Stimulated activated CD4-positive, alpha-beta T cell treated with anti-CD3 and anti-CD28 coated beads, Interleukin-1b, Interleukin-23, amount 100 ng/mL, for 4 hours (primary cell): ENCODE measurements around the gene MC1R.
"Not testable (repeated sequence)": the region's sequence is repeated elsewhere in the genome, so short reads cannot be mapped to it uniquely, and the experiment has no call there.

Experiments
- DNase-seq, 2 donors: peaks; one replicate each; pipeline ENCODE4 v3.0.0-alpha.2; 2020; ENCODE audit warnings: low read depth in 2 of 2

Gene MC1R

GRCh38 chr16:89934611-89935553 lies 16.2 kb downstream of the MC1R start:
- DNase-seq = no peak

- not testable (repeated sequence) for DNase-seq
These were observed 17.0 kb downstream of the MC1R start for GRCh38 chr16:89935620-89936019.

DNA sequence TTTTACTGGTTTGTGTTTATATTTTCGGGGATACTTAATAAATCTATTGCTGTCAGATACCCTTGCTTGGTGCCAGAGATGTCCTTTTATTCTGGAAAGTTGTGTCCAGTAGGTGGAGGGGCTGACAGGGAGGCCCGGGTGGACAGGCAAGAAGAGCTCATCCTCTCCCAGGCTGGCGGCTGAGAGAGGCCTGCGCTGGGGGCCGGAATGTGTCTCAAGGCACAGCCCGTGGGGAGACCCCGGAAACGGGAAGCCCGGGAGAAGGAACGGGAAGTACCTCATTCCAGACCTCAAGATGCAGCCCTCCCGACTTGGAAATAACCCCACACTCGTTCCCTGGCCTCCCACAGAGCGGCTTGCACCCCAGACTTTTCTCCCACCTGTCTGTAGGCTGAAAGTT lies 17.4 kb downstream of the MC1R start:
- DNase-seq = no peak

DNA sequence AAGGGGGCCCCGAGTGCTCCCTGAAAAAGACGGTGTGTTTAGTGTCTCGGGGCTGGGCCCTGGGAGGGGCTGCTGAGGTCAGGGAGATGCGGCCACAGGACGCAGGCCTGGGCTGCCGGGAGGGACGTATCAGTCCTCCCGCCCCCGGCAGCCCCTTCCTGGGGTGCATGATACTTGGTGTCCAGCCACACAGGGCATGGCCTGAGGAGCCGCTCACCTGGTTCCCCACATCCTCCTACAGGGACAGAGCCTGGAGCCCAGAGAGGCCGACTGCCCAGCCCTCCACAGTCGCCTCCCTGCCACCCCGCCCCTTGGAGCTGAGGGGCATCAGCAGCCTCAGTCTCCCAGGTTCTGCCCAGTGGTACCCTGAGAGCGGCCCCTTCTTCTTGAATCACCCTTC lies 17.8 kb downstream of the MC1R start:
- DNase-seq = no peak

DNA sequence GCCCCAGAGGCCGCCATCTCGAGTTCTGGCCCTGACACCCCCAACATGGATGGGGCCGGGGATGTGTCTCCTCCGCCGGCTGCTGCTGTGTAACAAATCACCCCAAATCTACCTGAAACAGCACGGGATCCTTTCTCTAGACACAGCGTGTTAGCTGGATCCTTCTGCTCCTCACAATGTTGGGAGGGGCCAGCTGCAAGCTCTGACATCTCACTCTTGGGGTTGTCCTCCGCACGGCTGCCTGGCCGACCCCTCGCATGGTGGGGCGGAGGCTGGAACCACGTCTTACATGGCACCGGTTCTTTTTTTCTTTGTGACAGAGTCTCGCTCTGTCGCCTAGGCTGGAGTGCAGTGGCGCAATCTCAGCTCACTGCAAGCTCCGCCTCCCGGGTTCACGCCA lies 18.3 kb downstream of the MC1R start:
- no peak for DNase-seq

DNA sequence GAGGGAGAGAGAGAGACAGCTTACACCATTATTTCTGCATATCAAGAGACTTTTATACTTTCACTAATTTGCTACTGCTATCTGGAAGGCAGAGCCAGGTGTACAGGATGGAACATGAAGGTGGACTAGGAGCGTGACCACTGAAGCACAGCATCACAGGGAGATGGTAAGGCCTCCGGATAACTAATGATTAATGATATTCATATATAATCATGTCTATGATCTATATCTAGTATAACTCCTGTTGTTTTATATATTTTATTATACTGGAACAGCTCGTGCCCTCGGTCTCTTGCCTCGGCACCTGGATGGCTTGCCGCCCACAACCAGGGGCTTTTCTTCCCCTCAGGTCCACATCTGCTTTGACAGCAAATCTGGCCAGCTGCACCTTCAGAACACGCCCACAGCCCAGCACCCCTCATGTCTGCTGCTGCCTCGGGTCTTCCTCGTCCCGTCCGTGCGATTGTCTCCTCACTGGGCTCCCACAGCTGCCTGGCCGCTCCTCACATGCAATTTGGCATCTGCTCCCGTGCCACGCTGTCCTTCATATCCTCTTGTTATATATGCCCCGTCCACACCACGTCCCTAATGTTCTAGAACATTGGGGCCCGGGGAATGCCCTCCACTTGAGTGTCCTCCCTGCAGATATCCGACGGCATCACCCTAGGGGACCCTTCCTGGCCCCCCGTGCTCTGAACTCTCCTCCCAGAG lies 19.7 kb downstream of the MC1R start:
- no peak for DNase-seq

DNA sequence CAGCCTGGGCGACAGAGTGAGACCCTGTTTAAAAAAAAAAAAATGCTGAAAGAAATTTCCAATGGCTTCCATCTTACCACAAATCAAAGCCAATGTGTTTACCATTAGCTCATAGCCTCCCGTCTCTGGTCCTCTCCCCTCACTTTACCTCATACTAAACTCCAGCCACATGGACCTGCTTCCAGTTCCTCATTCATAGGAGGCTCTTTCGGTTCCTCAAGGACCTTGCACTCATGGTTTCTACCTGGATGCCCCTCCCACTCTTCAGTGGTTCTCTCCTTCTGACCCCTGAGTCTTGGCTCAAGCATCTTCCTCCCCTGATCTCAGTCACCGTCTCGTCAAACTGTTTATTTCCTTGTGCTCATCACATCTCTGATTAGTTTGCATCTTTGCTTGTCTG lies 26.1 kb downstream of the MC1R start:
- DNase-seq = no peak

GRCh38 chr16:89945654-89946053 lies 27.0 kb downstream of the MC1R start:
- no peak for DNase-seq

GRCh38 chr16:89946515-89946914 lies 27.9 kb downstream of the MC1R start:
- DNase-seq = no peak

- peak in 1 of 2 donors; percentile 3 for DNase-seq
These were observed 30.6 kb downstream of the MC1R start for GRCh38 chr16:89949121-89949742.

DNA sequence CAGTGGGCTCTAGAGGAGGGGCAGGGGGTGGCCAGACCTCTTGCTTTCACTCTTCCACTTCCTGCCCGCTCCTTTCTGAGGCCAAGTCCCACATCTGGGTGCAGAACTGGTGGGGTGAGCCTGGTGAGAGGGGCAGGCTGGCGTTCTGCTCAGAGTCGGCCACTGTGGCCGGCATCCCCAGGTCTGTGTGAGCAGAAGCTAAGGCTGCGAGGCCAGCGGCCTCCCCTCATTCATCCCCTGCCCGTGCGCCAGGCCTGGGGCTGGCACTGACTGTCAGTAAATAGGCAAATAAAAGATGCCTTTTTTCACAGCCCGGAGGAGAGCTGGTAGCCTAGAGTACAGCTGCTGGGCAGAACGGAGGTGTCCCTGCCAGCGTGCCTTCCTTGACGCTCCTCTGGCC lies 31.1 kb downstream of the MC1R start:
- no peak for DNase-seq

DNA sequence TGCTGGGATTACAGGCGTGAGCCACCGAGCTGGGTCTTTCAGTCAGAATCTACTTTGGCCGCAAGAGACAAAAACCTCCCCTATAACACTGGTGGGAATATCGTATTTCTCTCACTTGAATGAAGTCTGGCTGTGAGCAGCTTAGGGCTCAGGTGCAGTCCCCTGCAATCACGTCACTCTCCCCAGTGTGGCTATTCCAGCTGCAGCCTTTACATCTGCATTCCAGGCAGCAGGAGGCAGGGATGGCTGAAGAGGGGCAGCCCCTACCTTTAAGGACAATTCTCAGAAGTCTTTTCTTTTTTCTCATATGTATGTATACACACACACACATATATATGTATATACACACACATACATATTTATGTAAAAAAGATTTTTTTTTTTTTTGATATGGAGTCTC lies 32.8 kb downstream of the MC1R start:
- no peak for DNase-seq

- DNase-seq = no peak
These were observed 33.4 kb downstream of the MC1R start for GRCh38 chr16:89952049-89952448.

GRCh38 chr16:89952551-89952950 lies 33.9 kb downstream of the MC1R start:
- no peak for DNase-seq

- no peak for DNase-seq
These were observed 35.2 kb downstream of the MC1R start for GRCh38 chr16:89953671-89954406.

- no peak for DNase-seq
These were observed 35.8 kb downstream of the MC1R start for GRCh38 chr16:89954462-89954861.

- DNase-seq = no peak
These were observed 36.5 kb downstream of the MC1R start for GRCh38 chr16:89955001-89955685.

GRCh38 chr16:89956505-89957215 lies 38.0 kb downstream of the MC1R start:
- no peak for DNase-seq

DNA sequence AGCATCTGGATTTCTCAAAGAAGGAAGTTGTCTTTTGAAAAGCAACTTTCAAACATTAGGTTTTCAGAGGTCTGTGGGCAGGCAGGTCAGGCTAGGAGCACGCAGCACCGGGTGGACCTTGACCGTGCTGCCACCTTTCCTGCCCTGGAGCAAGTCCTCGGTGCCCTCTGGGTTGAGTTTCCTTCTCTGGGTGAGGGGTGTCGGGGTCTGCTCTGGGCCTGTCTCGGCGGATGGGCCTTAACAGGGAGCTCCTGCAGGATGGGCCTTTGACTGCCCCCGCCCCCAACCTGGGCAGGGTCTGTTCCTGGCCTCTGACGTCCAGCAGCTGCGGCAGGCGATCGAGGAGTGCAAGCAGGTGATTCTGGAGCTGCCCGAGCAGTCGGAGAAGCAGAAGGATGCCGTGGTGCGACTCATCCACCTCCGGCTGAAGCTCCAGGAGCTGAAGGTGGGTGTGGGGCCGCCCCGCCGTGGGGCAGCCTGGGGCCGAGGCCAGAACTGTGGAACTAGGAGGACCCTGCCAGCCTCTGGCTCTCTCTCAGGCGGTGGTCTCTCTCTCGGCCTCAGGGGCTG lies 38.6 kb downstream of the MC1R start:
- DNase-seq = no peak

DNA sequence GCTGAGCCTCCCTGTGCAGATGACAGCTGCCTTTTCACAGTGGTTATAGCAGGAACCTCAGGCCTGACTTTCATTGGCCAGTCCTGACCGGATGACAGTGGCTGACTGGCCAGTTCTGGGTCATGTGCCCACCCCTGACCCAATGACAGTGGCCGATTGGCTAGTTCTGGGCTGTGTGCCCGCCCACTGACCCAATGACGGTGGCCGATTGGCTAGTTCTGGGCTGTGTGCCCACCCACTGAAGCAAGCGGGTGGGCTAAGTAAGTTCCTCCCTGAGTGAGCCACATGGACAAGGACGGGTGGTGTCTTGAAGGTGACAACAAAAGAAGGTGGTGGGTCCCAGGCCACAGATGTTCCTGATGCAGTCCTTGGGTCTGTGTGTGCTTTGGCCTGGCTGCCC lies 39.4 kb downstream of the MC1R start:
- DNase-seq = no peak
